ENCODE data around the gene MELTF. TPM values are rescaled to one million over a fixed set of nuclear protein-coding genes. Genes with fewer than 3 reads are reported as not detected.

MELTF gene
- polyA plus RNA-seq, 5 donors, result 3.7 to 6.3 (median 5.7) TPM

DNA sequence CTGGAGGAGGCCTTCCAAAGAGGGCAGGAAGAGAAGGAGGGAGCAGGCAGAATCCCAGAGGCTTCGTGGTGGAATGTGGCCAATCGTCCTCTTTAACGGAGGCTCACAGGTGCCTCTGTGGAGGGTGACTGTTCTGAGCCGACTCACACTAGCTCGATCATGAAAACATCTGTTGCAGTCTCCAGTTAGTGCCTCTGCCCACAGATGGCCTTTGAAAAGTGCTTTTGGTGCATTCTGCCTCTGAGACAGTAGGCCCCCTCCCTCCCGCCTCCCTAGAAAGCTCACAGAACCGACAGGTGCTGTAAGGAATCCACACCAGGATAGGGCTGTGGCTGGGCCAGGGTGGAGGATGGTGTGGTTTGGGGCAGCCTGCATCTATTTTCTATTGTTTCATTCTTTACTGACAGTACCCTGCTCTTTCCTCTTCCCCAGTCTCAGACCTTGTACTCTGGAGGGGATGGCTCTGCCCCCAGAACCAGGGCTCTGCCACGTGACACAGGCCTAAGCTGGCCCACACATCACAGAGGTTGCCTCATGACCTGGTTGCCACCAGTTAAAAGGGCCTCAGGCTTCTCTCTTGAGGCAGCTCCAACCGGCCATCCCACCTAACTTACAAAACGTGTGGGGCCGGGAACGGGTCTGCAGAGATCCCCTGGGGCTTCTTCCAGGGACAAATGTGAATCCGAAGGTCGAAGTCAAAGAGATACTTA lies 33.8 kb downstream of the MELTF start:
- no peak for DNase-seq

DNA sequence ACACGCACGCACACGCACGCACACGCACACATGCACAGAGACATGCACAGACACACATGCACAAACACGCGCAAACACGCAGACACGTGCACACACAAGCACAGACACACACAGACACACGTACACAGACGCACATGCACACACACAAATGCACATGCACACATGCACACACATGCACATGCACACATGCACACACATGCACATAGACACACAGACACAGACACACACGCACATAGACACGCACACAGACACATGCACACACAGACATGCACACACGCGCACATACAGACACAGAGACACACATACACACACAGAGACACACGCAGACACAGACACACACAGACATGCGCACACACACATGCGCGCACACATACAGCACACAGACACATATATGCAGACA lies 34.6 kb downstream of the MELTF start:
- DNase-seq, result no peak

DNA sequence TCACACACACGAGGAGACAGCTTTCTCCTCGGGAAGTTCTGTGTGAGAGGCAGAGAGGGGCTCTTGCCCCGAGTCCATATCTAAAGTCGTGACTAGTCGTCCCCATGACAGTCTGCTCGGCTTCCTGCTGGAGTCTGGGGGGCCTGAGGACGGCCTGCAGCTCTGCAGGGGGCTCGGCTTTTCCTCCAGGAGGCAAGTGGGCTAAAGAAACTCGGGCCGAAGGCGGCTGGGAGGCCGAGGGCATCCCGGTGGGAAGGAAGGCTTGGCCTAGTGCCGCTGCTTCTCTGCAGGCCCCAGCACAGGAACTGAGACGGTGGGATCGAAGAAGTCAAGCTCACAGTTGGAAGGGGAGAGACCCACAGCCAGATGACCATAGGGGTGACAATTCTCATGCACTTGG lies 35.6 kb downstream of the MELTF start:
- DNase-seq, result no peak

DNA sequence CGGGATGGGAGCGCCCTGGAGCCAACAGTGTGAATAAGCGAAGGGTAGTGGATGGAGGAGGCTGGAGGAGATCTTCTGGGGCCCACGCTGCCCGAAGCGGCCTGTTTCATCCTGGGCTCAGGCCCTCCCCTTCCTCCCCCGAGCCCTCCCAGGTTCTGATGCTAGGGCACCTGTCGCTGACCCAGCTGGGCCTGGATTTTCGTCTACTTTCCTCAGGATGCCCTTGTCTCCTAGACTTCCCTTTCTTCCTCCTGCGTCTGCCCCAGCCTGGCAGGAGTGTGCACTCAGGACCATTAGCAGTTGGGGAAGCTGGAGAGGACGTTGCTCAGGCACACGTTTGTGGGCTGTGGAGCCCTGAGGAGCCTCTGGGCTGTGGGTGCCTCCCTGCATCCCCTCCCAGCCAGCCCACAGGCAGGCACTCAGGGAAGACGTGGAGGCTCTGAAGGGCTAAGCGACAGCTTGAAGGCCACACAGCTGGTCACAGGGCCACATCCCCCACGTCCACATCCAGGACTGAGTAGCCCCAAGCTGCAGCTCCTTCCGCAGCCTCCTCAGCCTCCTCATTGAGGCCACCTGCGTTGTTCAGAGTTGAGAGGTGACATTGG lies 37.1 kb downstream of the MELTF start:
- DNase-seq, result no peak

DNA sequence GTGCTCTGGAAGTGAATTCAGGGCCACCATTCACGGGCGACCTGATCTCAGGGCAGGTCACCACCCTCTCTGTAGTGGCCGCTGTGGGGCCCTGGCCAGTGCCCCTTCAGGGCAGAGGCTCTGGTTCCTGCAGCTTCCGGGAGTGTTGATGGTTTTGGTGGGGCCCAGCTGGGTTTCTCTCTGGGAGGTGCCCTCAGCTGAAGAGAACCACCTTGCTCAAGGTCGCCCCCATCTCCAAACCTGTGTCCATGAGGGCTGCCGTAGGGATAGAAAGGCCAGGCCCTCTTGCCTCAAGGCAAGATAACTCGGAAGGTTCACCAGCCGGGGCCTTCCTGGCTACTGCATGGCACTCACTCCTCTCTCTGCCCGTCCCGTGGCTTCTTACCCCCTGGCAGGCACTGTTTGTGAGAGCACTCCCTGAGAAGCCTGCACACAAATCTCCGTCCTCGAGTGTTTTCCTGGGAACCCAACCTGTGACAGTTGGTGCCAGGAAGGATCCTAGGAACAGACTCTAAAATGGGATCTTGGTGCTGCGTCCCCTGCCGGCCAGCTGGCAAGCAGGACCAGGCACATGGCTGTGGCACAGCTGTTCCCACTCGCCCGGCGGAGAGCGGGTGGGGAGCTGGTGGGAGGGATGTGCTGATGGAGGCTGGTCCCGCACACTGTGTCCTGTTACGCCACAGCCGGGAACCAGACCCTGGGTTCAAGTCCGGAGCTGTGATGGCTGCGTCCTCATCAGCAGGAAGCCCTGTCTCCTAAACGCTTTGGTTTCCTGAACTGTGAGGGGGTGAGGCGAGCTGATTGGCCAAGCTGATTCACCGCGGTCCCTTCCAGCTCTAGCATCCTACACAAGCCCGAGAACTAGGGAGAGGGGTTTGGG lies 37.8 kb downstream of the MELTF start:
- DNase-seq, result no peak

DNA sequence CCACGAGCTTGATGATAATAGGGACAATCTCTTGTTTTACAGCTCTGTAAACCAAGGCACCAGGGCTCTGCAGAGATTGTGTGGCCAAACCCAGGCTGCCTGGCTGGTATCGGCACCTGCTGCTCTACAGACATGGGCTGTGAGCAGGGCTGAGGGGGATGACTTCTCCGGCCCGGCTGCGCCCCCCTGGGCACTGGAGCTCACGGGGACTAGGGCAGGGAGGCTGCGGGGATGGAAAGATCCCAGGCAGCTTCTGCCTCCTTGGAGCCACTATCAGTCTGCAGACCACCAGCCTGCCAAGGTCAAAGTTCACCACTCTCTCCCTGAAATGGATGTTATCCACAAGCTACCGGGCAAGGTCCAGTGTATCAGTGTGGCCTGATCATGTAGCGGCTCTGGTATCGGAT lies 39.0 kb downstream of the MELTF start:
- DNase-seq, result no peak

DNA sequence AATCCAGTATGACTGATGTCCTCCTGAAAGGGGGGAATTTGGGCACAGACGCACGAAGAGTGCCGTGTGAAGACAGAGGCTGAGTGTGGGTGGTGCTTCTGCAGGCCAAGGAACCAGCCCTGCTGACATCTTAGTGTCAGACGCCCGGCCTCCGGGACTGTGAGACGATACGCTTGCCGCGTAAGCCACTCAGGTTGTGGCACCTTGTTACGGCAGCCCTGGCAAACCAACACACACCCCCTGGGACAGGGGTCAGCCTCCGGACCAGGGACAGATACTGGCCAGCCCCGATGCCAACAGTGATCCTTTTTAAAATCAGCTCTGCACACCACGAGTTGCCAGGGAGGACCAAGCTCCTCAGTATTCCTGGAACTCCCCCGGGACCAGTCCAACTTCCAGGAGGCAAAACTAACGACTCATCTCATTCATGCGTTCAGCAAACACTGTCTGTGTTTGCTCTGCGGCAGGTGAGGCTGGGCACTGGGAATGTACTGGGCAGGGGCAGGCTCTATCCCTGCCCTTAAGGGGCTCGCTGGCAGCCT lies 39.8 kb downstream of the MELTF start:
- DNase-seq, result no peak

DNA sequence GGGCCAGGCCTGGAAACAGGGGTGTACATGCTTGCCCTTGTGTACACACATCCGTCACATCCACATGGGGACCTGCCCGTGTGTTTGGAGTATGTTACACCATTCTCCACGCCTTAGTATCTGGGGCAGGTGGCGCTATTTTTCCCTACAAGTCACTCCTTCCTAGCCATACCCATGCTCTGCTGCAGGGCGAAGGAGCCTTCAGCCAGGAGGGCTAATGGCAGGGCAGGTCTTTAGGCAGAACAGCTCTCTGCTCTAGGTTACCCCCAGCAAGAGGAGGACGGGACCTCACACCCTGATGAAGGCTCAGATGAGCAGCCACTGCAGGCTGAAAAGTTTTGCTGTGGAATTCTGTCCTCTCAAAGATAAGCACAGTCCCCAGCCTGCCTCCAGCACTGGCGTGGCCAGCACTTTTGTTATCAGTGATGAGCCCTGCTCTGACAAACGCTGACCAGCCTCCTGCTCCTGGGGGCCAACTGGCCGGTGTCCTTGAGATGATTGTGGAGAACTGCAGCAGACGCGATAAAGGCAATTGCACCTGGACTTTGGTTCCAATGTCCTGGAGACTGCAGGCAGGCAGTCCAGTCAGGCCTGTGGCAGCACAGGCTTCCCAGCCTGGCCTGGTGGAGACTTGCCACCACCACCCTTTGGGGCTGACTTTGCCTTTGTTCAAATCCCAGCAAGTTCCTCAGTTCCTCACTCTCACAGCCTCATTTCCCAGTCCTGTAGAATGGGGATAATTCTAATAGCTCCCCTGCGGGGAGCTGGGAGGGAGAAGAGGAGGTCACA lies 41.2 kb downstream of the MELTF start:
- DNase-seq, result no peak

DNA sequence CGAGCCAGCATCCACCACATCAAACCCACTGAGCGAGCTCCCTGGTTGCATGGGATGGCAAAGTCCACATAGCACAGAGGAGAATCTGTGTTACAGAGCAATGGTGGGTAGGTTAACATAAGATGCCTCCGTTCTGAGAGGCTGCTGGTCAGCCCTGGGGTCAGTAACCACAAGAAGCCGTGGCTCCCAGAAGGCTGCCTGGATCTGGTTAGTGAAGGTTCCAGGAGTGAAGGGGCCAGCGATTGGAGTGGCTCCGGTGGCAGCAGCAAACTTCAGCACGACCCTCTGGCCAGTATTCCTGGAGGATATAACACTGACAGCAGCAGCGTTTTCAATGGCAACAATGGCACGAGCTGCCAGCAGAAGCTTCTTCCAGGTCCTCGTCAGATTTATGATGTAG lies 42.6 kb downstream of the MELTF start:
- no peak for DNase-seq

DNA sequence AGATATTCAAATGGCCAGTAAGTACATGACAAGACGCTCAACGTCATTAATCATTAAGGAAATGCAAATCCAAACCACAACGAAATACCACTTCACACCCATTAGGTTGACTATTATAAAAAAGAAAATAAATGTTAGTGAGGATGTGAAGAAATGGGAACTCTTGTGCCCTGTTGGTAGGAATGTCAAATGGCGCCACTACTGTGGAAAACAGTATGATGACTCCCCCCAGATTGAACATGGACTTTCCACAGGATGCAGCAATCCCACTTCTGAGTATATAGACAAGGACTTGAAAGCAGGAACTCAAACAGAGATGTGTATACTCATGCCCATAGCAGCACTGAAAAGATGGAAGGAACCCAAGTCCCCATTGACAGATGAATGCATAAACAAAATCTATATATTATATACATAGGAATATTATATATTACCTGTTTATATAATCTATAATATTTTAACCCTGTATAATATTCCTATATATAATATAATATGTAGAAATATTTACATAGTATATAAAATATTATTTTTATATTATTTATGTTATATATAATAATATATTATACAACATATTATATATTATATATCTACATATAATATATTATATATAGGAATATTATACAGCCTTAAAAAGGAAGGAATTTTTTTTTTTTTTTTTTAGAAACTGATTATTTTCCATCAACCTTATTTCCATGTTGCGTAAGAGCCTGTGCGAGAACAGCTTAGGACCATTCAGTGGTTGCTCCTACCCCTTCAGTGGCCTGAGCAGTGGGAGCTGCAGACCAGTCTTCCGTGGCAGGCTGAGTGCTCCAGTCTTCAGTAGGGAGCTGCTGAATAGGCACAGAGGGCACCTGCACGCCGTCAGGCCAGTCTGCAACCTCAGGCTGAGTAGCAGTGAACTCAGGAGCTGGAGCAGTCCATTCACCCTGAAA lies 43.4 kb downstream of the MELTF start:
- no peak for DNase-seq

DNA sequence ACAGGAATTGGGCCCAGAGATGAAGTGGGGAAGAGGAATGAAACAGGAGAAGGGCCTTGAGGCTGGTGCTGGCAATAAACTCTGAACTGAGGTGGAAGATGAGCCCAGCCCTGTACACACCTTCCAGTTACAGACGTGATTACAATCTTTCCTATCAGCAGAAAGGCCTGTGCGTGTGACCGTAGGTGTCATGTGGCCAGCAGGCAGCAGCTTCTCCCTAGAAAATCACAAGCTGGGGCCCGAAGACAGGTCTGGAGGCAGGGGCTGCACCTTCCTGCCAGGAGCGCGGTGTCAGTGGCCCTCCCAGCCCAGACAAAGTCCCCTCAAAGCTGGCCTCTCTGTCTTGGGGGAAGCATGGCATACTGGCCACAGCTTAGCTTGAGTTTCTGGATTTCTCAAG lies 44.3 kb downstream of the MELTF start:
- no peak for DNase-seq

DNA sequence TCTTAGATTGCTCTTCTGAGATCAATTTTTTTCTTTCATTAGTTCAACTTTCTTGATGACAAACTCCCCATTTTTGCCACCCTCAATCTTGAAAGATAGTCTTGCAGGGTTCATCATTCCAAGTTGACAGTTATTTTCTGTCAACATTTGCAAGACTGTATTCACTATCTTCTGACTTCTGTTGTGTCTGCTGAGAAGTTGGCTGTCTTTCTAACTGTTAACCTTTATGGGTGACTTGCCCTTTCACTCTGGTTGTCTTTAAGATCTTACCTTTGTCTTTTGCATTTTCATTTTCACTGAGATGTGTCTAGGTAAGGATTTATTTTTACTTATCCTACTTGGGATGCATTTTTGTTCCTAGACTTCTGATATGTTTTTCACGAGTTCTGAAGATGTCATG lies 46.4 kb downstream of the MELTF start:
- no peak for DNase-seq

DNA sequence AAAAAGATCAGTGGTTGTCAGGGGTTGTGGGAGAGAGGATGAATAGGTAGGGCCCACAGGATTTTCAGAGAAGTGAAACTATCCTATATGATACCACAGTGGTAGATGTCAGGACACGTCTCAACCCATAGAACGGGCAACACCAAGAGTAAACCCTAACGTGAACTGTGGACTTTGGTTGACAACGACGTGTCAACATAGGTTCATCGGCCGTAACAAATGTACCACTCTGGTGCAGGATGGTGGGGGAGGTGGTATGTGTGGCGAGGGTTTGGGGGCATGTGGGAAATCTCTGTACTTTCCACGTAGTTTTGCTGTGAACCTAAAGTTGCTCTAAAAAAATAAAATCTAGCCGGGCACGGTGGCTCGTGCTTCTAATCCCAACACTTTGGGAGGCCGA lies 48.0 kb downstream of the MELTF start:
- no peak for DNase-seq

DNA sequence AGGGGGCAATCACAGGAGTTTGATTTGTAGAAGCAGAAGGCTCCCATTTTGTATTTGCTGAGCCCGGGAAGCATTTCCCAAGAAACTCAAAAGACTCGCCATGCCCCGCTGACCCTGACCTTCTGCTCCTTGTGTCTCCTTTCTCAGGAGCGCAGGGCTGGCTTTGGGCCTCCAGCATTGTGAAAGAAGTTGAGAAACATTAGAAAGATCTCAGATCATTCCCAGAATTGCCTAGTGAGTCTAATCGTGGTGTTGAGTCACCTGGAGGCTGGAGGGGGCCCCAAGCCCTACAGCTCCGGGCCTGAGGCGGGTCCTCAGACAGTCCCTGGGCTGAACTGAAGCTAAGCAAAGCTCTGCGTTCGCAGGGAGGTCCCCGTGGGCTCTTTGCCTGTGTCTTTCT lies 50.1 kb downstream of the MELTF start:
- DNase-seq, result no peak

DNA sequence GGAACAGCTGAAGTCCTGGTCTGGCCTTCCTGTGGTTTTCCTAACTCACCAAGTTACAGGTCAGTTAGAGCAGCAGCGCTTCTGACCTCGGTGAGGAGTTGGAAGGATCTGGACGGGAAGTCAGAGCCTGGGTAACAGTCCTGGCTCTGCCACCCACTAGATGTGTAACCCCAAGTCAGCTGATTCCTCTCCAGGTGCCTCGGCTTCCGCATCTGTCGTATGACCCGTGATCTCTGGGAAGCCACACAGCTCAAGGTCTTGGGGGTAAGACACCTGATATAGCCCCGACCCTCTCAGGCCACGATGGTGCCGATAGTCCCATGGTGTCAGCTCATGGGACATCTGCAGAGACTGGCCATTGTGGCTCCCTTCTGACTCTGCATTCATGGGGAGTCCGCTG lies 52.7 kb downstream of the MELTF start:
- DNase-seq, result no peak

DNA sequence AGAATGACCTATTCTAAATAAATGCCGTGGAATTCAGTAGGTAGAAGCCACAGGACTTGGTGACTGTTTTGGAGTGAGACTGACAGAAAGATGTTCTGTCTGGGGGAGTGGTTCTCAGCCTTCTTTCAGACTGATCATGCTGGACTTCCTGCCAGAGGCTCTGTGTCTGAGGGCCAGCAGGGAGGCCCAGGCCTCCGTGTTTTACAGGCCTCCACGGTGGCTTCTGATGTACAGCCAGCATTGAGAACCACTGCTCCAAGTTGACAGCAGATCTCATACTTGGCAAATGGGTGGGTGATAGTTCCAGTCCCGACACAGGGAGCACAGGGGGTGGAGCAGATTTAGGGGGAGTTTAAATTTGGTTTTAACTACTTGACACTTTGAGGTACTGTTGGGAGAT lies 54.3 kb downstream of the MELTF start:
- DNase-seq, result no peak

DNA sequence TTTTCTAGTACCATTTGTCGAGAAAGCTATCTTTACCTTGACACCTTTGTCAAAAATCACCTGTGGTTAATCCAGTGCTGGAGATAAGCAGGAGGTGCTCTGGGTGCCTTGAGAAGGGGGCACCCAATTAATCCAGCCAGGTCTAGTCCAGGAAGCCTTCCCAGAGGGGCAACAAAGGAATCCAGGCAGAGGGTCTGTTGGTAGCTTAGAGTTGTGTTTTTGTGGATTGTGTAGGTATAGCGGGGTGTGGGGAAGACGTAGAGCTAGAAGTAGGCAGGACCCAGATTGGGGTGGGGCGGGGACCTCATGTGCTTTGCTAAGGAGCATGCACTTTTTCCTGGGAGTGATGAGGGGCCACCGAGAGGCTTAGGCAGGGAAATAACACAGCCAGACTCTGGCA lies 55.0 kb downstream of the MELTF start:
- no peak for DNase-seq

DNA sequence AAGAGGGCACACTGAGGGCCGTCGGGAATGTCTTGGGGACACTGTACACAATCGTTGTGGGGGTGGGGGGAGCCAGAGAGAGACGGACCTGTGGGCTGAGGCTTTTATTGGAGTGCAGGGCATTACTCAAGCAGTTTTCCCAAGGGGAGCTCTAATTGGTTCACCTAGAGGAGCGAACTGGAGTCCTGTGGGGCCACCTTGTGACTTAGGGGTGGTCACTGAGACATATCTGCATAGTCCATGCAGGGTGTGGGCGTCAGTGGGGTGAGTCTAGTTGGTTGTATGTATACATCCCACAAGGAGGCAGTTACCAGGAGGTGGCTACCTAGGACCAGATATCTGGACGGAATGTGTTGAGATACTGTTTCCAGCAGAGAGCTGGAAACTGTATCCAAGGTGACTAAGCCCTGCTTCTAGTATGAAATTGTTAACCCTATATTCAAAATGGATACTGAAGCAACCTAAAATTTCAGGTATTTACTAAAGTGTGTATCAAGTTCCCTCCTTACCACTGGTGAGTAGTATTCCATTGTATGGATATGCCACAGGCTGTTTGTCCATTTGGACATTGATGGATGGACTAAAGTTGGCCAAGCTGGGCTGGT lies 58.4 kb downstream of the MELTF start:
- DNase-seq, result no peak

DNA sequence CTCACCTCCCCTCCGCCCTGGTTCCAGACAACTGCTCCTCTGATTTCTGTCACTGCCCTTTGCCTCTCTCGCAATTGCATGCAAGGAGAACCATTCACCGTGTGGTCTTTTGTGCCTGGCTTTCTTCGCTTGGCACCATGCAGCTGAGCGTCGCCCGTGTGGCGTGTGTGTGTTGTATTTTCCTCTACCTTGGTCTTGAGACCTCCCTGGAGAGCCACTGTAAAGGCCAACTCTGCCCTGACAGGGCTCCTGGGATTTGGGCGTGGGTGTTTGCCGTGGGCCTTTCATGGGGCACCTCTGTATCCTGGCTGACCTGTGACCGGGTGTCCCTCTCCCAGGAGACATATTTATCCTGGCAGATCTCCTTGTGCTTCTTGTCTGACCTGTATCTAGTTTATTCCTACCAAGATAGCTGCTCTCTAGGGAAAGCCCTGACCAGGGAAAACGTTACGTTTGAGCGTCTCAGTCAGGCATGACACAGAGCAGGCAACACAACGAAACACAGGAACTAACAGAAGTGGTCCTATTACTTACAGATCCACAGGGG lies 59.0 kb downstream of the MELTF start:
- no peak for DNase-seq

Measured in right lung (tissue), 5 donors.